GM12874 (cell line): ENCODE data around the gene KRTAP5-3.
A peak's percentile ranks its signal among the peaks of the same experiment; 100 is the strongest.

Experiments used
- TF ChIP-seq, protein P1 (sequence below): IDR thresholded peaks from 2 replicates; pipeline ENCODE4 v1.5.1; 2011; ENCODE audit warnings: low read depth, mild to moderate bottlenecking, control low read depth, low read length, moderate library complexity; ENCODE audit not compliant: insufficient read depth

Gene KRTAP5-3

DNA sequence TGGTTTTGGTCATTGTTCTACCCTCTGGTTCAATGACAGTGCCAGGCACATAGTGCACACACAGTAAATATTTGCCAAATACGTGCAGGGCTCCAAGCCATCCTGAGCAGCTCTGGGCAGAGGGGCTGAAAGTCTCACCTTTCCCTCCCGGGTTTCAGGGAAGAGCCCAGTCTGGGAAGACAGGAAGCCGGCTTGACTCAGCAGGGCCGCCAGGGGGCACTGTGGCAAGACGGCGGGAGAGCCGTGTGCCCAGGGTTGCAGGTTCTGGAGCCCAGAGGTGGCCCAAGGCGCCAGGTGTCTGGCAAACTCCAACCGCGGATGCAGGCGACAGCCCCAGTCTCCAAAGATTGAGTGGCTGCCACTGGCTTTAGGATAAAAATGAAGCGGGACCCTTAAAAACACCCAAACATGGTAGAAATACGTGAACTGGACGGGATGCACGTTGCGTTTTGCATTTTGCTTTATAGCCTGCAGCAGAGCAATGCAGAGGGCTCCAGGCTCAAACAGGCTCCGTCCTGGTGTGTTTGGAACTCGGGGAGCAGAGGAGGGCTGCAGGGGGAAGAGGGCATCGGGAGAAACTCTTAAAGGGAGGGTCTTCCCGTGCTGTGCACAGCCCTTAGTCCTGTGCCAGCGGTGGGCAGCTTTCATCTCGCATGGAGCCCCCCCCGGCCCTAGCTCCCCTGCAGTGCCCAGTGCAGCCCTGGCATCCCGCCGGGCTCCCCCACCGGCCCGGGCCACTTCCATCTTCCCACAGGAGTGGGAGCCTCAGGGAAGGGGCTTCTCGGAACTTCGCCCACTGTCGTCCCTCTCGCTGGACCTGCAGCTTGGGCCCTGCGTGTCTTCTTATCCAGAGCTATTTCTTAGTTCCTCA lies 32.0 kb upstream of the KRTAP5-3 start:
- TF ChIP-seq, protein P1, sequence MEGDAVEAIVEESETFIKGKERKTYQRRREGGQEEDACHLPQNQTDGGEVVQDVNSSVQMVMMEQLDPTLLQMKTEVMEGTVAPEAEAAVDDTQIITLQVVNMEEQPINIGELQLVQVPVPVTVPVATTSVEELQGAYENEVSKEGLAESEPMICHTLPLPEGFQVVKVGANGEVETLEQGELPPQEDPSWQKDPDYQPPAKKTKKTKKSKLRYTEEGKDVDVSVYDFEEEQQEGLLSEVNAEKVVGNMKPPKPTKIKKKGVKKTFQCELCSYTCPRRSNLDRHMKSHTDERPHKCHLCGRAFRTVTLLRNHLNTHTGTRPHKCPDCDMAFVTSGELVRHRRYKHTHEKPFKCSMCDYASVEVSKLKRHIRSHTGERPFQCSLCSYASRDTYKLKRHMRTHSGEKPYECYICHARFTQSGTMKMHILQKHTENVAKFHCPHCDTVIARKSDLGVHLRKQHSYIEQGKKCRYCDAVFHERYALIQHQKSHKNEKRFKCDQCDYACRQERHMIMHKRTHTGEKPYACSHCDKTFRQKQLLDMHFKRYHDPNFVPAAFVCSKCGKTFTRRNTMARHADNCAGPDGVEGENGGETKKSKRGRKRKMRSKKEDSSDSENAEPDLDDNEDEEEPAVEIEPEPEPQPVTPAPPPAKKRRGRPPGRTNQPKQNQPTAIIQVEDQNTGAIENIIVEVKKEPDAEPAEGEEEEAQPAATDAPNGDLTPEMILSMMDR: peak; percentile 85

DNA sequence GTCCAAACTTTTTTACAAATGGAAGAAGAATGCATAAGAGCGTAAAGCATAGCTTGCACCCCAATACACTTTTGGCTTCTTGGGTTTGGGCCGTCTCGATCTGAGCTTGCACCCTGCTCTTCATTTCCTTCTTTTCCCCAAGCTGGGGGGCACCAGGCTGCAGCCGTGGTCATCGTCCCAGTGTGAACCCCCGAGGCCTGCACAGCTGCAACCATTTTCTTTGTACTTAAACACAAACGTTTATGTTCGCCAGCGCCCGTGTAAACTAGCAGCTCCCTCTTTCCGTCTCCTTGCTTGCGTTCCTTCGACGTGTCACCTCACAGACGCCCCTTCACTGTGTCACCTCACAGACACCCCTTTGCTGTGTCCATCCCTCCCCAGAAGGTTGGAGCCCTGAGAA lies 31.4 kb upstream of the KRTAP5-3 start:
- TF ChIP-seq, protein P1: no peak

DNA sequence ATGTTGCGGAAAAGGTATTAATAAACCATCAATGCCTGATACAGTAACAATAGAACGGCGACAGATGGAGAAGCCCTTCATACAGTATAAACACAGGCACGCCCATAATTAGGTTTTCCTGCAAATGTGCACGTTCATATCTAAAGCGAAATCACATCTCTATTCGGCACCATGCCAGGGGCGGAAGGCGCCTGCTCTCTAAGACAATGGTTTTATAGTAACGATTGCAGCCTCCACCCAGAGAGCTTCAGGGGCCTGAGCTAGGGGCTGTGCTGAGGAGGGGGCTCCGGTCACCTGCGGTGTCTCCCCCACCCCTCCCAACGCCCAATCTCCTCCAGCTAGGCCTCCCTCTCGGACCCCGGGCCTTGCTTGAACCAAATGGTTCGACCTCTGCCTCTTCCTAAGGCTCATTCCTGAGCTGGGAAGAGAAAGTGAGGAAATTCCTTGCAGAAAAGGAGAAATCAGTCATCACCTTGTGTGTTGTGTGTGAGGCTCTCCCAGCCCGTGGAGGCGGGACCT lies 30.9 kb upstream of the KRTAP5-3 start:
- TF ChIP-seq, protein P1: no peak

DNA sequence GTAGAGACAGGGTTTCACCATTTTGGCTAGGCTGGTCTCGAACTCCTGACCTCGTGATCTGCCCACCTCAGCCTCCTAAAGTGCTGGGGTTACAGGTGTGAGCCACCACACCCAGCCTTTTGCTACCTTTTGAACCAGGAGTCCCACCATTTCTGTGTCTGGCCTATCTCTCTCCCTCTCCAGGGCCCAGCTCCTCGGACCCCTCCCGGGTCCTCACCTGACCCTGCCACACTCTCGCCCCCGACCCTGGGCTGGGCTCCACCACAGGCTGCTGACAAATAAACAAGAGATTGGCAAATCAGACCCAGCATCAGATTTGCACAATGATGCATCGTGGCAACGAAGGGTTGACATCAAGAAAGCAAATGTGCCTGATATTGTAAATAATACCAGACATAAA lies 30.1 kb upstream of the KRTAP5-3 start:
- TF ChIP-seq, protein P1: no peak

DNA sequence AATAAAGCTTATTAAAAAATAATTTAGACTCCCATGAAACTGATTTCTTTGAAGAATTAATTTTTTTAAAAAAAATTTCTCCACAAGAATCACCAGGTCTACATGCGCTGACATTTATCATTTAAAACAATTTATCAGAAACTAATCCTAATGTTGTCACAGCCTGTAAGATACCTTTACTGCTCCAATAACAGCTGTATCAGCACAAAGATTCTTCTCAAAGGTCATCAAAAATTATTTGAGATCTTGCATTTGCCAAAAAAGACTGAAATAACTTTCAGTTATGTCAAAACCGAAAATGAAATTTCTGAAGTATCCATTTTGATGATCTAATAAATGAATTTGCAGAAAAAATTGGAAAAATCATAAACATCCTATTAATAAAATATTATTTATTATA lies 29.4 kb upstream of the KRTAP5-3 start:
- TF ChIP-seq, protein P1: no peak

DNA sequence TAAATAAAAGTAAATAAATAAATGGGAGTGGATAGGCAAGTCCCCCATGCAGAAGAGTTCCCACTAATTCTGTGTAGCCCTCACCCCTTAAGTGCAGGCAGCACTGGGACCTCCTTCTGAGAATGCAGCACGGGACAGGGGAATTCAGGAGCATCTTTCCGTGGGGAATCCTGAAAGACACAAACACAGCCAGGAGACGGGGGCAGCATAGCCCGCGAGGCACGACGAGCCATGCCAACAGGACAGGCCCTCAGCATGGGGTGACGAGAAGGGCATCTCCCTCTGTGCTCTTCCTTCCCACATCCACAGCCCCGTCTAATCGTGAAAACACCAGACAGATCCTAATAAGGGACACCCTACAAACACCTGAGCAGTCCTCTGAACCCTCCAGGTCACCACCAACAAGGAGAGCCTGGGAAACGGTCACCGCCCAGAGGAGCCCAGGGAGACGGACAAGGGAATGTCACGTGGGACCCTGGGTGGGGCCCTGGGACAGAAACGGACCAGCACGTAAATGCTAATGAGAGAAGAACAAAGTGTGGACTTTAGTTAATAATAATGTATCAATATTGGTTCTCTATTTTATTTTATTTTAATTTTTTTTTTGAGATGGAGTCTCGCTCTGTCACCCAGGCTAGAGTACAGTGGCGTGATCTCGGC lies 28.2 kb upstream of the KRTAP5-3 start:
- TF ChIP-seq, protein P1: no peak

DNA sequence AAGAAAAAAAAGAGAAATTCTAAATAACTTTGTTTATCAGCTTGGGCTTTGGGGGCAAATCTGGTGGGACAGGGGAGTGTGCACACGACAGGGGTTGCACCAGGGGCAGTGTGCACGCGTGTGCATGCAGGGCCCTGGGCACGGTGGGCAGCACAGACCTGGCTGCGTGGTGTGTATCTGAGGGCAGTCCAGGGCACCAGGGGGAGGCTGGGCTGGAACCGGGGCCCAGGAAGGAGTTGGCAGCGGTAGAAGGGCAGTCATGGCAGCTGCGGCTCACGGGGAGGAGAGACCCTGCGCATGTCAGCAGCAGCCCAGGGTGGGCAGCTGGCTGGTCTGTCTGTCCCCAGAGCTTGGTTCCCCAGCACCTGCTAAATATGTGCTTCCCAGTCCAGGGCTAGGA lies 25.6 kb upstream of the KRTAP5-3 start:
- TF ChIP-seq, protein P1: no peak
